Keratinocyte (primary cell): ENCODE data around the gene CDK14. TPM values are rescaled to one million over a fixed set of nuclear protein-coding genes. Genes with fewer than 3 reads are reported as not detected.

Source experiments
- DNase-seq: peaks from one replicate; pipeline ENCODE4 v3.0.0-alpha.2; 2011; ENCODE audit warnings: low read depth, missing footprints, low spot score
- FAIRE-seq: peaks from 2 replicates; lab custom pipeline; 2011; peaks lifted over from hg19 to GRCh38; lab: Jason Lieb, UNC
- H2AFZ ChIP-seq: 2 replicates; pipeline ENCODE4 v1.6.0; 2012; ENCODE audit warnings: low read length, control low read depth, inconsistent platforms; ENCODE audit not compliant: control insufficient read depth
- H3K27ac ChIP-seq: 2 replicates; pipeline ENCODE4 v1.5.1; 2011; ENCODE audit warnings: low read length; ENCODE audit not compliant: control insufficient read depth, insufficient read depth
- H3K27me3 ChIP-seq: 3 replicates; pipeline ENCODE4 v1.6.0; 2011; ENCODE audit warnings: low read length; ENCODE audit not compliant: control insufficient read depth, insufficient read depth; ENCODE audit errors: extremely low read depth
- H3K36me3 ChIP-seq, 2 experiments: 2 replicates in 1 of 2; 3 replicates in 1 of 2; pipeline ENCODE4 v1.5.1; 2011; ENCODE audit warnings: low read length in 2 of 2, mild to moderate bottlenecking in 1 of 2; ENCODE audit not compliant: control insufficient read depth in 2 of 2, insufficient read depth in 2 of 2; ENCODE audit errors: extremely low read depth in 1 of 2
- H3K4me1 ChIP-seq: 3 replicates; pipeline ENCODE4 v1.5.1; 2011; ENCODE audit warnings: low read length; ENCODE audit not compliant: control insufficient read depth, insufficient read depth; ENCODE audit errors: extremely low read depth
- H3K4me2 ChIP-seq: 3 replicates; pipeline ENCODE4 v1.6.0; 2011; ENCODE audit warnings: low read depth, low read length; ENCODE audit not compliant: control insufficient read depth, insufficient read depth; ENCODE audit errors: extremely low read depth
- H3K4me3 ChIP-seq, 3 experiments: fragments of 200-600 bp in 1 of 3; sonication (generic) in 1 of 3; 2 replicates in 2 of 3; 3 replicates in 1 of 3; pipeline ENCODE4 v1.5.1; 2011 to 2016; ENCODE audit warnings: low read length in 3 of 3, mild to moderate bottlenecking in 3 of 3, control low read depth in 2 of 3, inconsistent platforms in 1 of 3, low read depth in 1 of 3, mixed read lengths in 1 of 3, mixed run types in 1 of 3, moderate library complexity in 1 of 3; ENCODE audit not compliant: control insufficient read depth in 2 of 3, insufficient read depth in 2 of 3; ENCODE audit errors: extremely low read depth in 1 of 3
- H3K79me2 ChIP-seq: 2 replicates; pipeline ENCODE4 v1.6.0; 2012; ENCODE audit warnings: low read length; ENCODE audit not compliant: control insufficient read depth, insufficient read depth
- H3K9ac ChIP-seq: 3 replicates; pipeline ENCODE4 v1.6.0; 2011; ENCODE audit warnings: low read length; ENCODE audit not compliant: control insufficient read depth, insufficient read depth; ENCODE audit errors: extremely low read depth
- H3K9me1 ChIP-seq: 3 replicates; pipeline ENCODE4 v1.6.0; 2011; ENCODE audit warnings: low read length; ENCODE audit not compliant: control insufficient read depth, insufficient read depth; ENCODE audit errors: extremely low read depth
- H3K9me3 ChIP-seq: 2 replicates; pipeline ENCODE4 v1.5.1; 2012; ENCODE audit warnings: low read depth, low read length; ENCODE audit not compliant: control insufficient read depth
- H4K20me1 ChIP-seq: 3 replicates; pipeline ENCODE4 v1.6.0; 2011; ENCODE audit warnings: low read length; ENCODE audit not compliant: control insufficient read depth, insufficient read depth; ENCODE audit errors: extremely low read depth
- EZH2 ChIP-seq: IDR thresholded peaks from one replicate; pipeline ENCODE4 v1.6.1; 2012; ENCODE audit warnings: inconsistent platforms, mild to moderate bottlenecking, low read length, moderate library complexity
- dilution Hi-C: fragments of 300-500 bp; cut with MboI; formaldehyde crosslinking; loops from one replicate; pipeline ENCODE4 v1.7.0; 2020; ENCODE audit warnings: low sequenced_read_pairs; ENCODE audit not compliant: extremely low pct_ligation_motif_present
- polyA plus RNA-seq, 5 experiments: library from polyadenylated mRNA; depleted of rRNA in 3 of 5; stranded (reverse) in 3 of 5; stranded (forward) in 1 of 5; unstranded in 1 of 5; fragments of >200 nt; gene quantifications; 1 replicate in 1 of 5; 2 replicates in 3 of 5; 3 replicates in 1 of 5; pipeline versions ENCODE4 v1.2.1 to v1.2.3, GENCODE V29; 2011 to 2012; ENCODE audit warnings: missing spikeins in 2 of 5, low read depth in 1 of 5, low replicate concordance in 1 of 5
- TF ChIP-seq, protein P1 (sequence below), 3 experiments: IDR thresholded peaks in 1 of 3; conservative IDR thresholded peaks in 1 of 3; optimal IDR thresholded peaks in 1 of 3; 2 replicates in 2 of 3; 3 replicates in 1 of 3; pipeline versions ENCODE3 to v1.5.1; 2011; ENCODE audit warnings: low read length in 3 of 3, mild to moderate bottlenecking in 3 of 3, moderate library complexity in 2 of 3, control low read depth in 1 of 3, inconsistent platforms in 1 of 3; ENCODE audit not compliant: insufficient read depth in 2 of 3; ENCODE audit errors: extremely low read depth in 1 of 3

CDK14 gene
- polyA plus RNA-seq, 1 donor (not counting 4 experiments of a cell fraction or from before 2014, with no cell fraction given): 4.0 TPM

GRCh38 chr7:90692396-90692795 is 96.3 kb downstream of the CDK14 start:
- dilution Hi-C loops: no loop called here
- H2AFZ ChIP-seq: no peak overlapping the region
- H3K4me2 ChIP-seq: no peak overlapping the region
- no peak overlapping the region for H3K9ac ChIP-seq
- no peak overlapping the region for H3K4me3 ChIP-seq
- FAIRE-seq (no peak), DNase-seq (no peak)
- TF ChIP-seq, protein P1, sequence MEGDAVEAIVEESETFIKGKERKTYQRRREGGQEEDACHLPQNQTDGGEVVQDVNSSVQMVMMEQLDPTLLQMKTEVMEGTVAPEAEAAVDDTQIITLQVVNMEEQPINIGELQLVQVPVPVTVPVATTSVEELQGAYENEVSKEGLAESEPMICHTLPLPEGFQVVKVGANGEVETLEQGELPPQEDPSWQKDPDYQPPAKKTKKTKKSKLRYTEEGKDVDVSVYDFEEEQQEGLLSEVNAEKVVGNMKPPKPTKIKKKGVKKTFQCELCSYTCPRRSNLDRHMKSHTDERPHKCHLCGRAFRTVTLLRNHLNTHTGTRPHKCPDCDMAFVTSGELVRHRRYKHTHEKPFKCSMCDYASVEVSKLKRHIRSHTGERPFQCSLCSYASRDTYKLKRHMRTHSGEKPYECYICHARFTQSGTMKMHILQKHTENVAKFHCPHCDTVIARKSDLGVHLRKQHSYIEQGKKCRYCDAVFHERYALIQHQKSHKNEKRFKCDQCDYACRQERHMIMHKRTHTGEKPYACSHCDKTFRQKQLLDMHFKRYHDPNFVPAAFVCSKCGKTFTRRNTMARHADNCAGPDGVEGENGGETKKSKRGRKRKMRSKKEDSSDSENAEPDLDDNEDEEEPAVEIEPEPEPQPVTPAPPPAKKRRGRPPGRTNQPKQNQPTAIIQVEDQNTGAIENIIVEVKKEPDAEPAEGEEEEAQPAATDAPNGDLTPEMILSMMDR (optimal IDR thresholded peaks at IDR 0.05 in 1 of 3, IDR thresholded peaks at IDR 0.05 in 1 of 3, conservative IDR thresholded peaks at IDR 0.05 in 1 of 3; ENCODE audit: extremely low read depth in 1 of 3, insufficient read depth in 2 of 3, low read length in 3 of 3): no peak
- no peak for TF ChIP-seq EZH2
- no peaks in the 10 kb centered on the region for H3K27me3 ChIP-seq
- no peaks in the 10 kb centered on the region for H3K79me2 ChIP-seq
- no peaks in the 10 kb centered on the region for H3K36me3 ChIP-seq
- H3K27ac ChIP-seq: no peak overlapping the region
- H4K20me1 ChIP-seq: no peaks in the 10 kb centered on the region
- H3K9me1 ChIP-seq: no peaks in the 10 kb centered on the region
- no peaks in the 10 kb centered on the region for H3K4me1 ChIP-seq
- no peaks in the 10 kb centered on the region for H3K9me3 ChIP-seq

- Histone ChIP-seq H3K9me1 (no peaks in the 10 kb centered on the region), H3K27me3 (no peaks in the 10 kb centered on the region), H3K4me2 (no peak overlapping the region), H3K36me3 (no peaks in the 10 kb centered on the region), H3K4me1 (no peaks in the 10 kb centered on the region), H4K20me1 (no peaks in the 10 kb centered on the region), H3K4me3 (no peak overlapping the region), H3K9ac (no peak overlapping the region), H3K9me3 (no peaks in the 10 kb centered on the region), H2AFZ (no peak overlapping the region), H3K27ac (no peak overlapping the region), H3K79me2 (no peaks in the 10 kb centered on the region)
- dilution Hi-C loops: no loop called here
- FAIRE-seq: no peak
- no peak for DNase-seq
- TF ChIP-seq, protein P1 (optimal IDR thresholded peaks at IDR 0.05 in 1 of 3, IDR thresholded peaks at IDR 0.05 in 1 of 3, conservative IDR thresholded peaks at IDR 0.05 in 1 of 3; ENCODE audit: extremely low read depth in 1 of 3, insufficient read depth in 2 of 3, low read length in 3 of 3): no peak
- TF ChIP-seq EZH2: no peak
Observed at GRCh38 chr7:90692947-90693346, 96.8 kb downstream of the CDK14 start.
